Posterior vena cava (tissue), 2 donors: ENCODE data around the gene SLCO1B1. TPM values are rescaled to one million over a fixed set of nuclear protein-coding genes. Genes with fewer than 3 reads are reported as not detected.
"Not testable (repeated sequence)": the region's sequence is repeated elsewhere in the genome, so short reads cannot be mapped to it uniquely, and the experiment has no call there.

Experiments used
- DNase-seq: peaks from one replicate; pipeline ENCODE4 v3.0.0-alpha.2; 2020; ENCODE audit warnings: low spot score
- intact Hi-C, 2 donors: fragments of 100-400 bp; cut with DNase I; formaldehyde crosslinking; loops; one replicate each; pipeline versions ENCODE4 v1.14.1 to v1.14.2; 2022 to 2023
- long read RNA-seq, 2 donors: library from polyadenylated mRNA; unstranded; transcript quantifications; one replicate each; pipeline ENCODE4 v2.0.0, GENCODE V29; 2020 to 2021
- total RNA-seq, 2 donors: library from RNA; stranded (reverse); fragmentation: NEBNext Ultra II Directional; extraction: Animal tissue kit (Norgen Biotek cat#: 25700); gene quantifications; one replicate each; pipeline ENCODE4 v1.2.1, GENCODE V29; 2021
- donor health status: DM: yes; HTN: yes; CAD: no.
- donor health status: DM: yes; HTN: yes; CAD: no.

The SLCO1B1 gene
- total RNA-seq = not detected
- long read RNA-seq, donor 1 = 0 reads
- long read RNA-seq, donor 2 = 0 reads

- intact Hi-C loops = no loop called here
- no peak for DNase-seq
Observed at GRCh38 chr12:21130998-21131397, at the start of gene SLCO1B1. TSS of gene SLCO1B1 (plus strand) at chr12:21131194. CDS start at chr12:21141575, 10,381 bp downstream.

- DNase-seq, intact Hi-C loops: not testable (repeated sequence)
Observed at GRCh38 chr12:21084753-21085152, 46.2 kb upstream of the SLCO1B1 start.

GRCh38 chr12:21111732-21112131 lies 19.3 kb upstream of the SLCO1B1 start:
- no peak for DNase-seq
- intact Hi-C loops = no loop called here

GRCh38 chr12:21113266-21113665 lies 17.7 kb upstream of the SLCO1B1 start:
- intact Hi-C loops = no loop called here
- DNase-seq = no peak

GRCh38 chr12:21117995-21118394 lies 13.0 kb upstream of the SLCO1B1 start:
- intact Hi-C loops = no loop called here
- peak; percentile 29 for DNase-seq

DNA sequence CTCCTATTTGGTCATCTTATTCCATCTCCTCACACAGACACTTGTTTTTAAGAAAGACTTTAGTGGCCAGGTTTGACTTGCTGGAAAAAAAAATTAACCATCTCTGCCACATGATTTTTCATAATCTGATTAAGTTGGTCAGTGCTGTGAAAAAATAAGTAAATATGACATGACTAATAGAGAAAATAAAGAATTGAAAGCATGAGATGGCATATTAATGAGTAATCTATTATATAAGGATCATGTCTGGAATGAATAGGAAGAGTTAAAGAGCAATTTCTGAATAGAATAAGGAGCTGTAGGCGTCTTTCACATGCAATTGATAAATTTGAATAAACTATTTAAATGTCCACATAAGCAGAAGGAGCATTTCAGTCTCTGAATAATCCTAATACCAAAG lies 12.2 kb upstream of the SLCO1B1 start:
- intact Hi-C loops = no loop called here
- no peak for DNase-seq

GRCh38 chr12:21129351-21129750 lies 1.6 kb upstream of the SLCO1B1 start:
- no peak for DNase-seq
- intact Hi-C loops = no loop called here

DNA sequence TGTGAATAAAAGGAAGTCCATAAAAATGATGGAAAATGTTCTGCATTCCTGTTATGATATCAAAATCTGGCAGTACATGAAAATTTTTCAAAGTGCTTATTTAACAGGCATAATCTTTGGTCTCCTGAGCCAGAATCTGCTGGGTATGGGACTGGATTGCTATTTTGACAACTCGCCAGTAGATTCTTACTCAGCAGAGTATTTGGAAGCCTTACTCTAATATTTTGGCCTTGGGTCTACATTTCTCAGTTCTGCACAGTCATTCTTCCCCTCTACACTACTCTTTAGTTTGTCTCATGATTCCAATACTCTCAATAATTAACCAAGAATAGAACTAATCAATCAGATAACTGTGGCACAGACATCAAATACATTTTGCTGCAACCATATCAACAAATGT lies 1.1 kb upstream of the SLCO1B1 start:
- DNase-seq = no peak
- intact Hi-C loops = no loop called here

- DNase-seq, intact Hi-C loops: not testable (repeated sequence)
Observed at GRCh38 chr12:21137318-21137999, 6.5 kb downstream of the SLCO1B1 start.

GRCh38 chr12:21138016-21138415 lies 7.0 kb downstream of the SLCO1B1 start:
- intact Hi-C loops = no loop called here
- DNase-seq = no peak

DNA sequence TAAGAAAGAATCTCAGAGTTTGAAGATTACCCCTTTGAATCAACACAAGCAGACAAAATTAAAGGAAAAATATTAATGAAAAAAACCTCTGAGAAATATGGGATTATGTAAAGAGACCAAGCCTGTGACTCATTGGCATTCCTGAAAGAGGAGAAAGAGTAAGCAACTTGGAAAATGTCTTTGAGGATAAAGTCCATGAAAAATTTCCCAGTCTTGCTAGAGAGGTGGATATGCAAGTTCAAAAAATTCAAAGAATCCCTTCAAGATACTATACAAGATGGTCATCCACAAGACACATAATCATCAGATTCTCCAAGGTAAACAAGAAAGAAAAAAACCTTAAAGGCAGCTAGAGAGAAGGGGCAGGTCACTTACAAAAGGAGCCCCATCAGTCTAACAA lies 13.3 kb downstream of the SLCO1B1 start:
- DNase-seq = no peak
- intact Hi-C loops = no loop called here

GRCh38 chr12:21149861-21150260 lies 18.9 kb downstream of the SLCO1B1 start:
- DNase-seq, intact Hi-C loops: not testable (repeated sequence)

GRCh38 chr12:21151184-21151583 lies 20.2 kb downstream of the SLCO1B1 start:
- intact Hi-C loops = no loop called here

DNA sequence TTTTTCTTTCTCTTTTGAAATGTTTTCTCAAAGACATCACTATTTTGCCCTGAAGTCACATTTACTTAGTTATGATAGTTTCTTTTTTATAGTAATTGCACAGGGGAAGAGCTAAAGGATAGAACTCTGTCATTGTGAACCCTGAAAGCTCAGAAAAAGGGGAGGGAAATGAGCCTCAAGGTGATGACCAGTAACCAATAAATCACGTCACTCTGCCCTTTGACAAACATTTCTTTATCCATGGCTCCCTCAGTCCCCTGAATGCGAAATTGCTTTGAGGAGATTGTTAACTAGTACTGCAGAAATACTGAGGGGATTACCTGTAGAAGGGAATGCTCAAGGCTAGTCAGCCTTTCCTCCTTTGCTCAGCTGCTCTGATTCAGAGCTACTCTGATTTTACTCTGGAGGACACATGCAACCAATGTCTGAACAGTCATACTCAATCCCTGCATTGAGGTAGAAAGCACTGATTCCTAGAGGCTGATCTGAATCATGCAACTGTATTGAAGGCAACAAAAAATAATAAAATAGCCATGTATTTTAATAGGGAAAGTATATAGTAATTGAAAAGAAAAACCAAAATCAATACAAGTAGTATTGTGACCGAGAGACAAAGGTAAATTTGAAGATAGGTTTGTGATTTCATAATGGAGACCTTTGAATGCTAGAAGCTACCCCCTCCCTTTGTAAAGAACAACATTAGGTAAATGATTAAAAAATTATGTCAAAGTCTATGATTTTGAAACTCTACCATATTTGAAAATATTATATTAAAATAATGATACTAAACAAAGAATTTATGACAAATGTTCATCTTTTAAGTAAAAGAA lies 24.7 kb downstream of the SLCO1B1 start:
- intact Hi-C loops = no loop called here
- no peak for DNase-seq

More at GRCh38 chr12:21151184-21151583, 20.2 kb downstream of the SLCO1B1 start:
- no peak for DNase-seq

- intact Hi-C loops = no loop called here
- DNase-seq = no peak
Observed at GRCh38 chr12:21165048-21165447, 34.1 kb downstream of the SLCO1B1 start.

- DNase-seq = no peak
- intact Hi-C loops = no loop called here
Observed at GRCh38 chr12:21169878-21170472, 39.0 kb downstream of the SLCO1B1 start.

DNA sequence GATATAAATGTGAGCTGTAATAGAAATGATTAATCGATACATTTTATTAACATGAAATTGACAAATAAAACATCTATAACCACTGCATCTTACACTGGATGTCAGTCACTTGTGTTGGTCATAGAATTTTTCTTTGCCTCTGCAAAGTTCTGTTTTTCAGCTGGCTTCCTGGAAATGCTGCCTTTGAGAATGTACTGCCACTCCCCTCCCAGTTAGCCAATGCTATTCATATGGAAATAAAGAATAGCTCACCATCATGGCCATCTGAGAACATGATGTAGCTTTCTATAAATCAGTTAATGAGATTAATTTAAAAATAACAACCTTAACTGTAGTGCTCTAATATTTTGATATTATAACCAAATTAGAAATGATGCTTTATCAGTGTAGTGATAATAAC lies 41.1 kb downstream of the SLCO1B1 start:
- intact Hi-C loops = no loop called here
- no peak for DNase-seq

- DNase-seq = no peak
- intact Hi-C loops = no loop called here
Observed at GRCh38 chr12:21183721-21184275, 52.8 kb downstream of the SLCO1B1 start.

DNA sequence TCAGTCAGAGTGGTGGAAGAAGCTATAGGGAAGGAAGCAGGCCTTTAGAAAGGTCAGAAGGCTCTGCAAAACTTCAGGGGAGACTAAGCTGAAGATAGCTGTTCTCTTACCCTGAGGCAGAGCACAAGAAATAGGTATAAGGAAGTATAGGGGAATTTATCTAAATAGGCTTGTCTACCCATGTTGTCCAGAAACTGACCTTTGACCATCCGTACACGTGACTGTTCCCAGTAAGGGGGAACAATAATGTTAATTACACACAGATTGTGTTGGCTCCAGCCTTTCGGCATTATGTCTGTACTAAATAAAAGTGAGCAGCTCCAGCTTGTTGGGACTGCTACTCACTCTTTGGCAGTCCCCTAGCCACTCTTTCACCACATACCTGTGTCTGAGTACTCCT lies 59.0 kb downstream of the SLCO1B1 start:
- DNase-seq = no peak
- intact Hi-C loops = no loop called here

GRCh38 chr12:21214433-21214832 lies 83.4 kb downstream of the SLCO1B1 start:
- intact Hi-C loops, DNase-seq: not testable (repeated sequence)
